B cell (primary cell): ENCODE results near the gene KLHL1.

Experiments used
- CTCF ChIP-seq: fragments of 200-600 bp; IDR thresholded peaks from one replicate; pipeline ENCODE4 v1.8.0; 2022; ENCODE audit warnings: antibody characterized with exemption, mild to moderate bottlenecking
- EZH2 ChIP-seq: IDR thresholded peaks from 2 replicates; pipeline ENCODE4 v1.6.1; 2012; ENCODE audit warnings: borderline replicate concordance, low read depth, mild to moderate bottlenecking, moderate library complexity, low read length; ENCODE audit not compliant: insufficient read depth, poor library complexity, severe bottlenecking

GRCh38 chr13:70098669-70099068 lies 9.6 kb downstream of the KLHL1 start:
- TF ChIP-seq EZH2 (no peak), CTCF (no peak)
